K562 (cell line): Measurements from ENCODE around the gene SMOC2. TPM values are rescaled to one million over a fixed set of nuclear protein-coding genes. Genes with fewer than 3 reads are reported as not detected.

Source experiments
- ATAC-seq: fragments of 200-7000 bp; cut with Tn5 transposase; 3 replicates; pipeline ENCODE4 v1.9.1; 2020; ENCODE audit warnings: moderate library complexity
- BruUV-seq: library from RNA; stranded (reverse); fragments of 400-500 nt; replicated peaks from 2 replicates; lab custom pipeline; 2021; lab: Mats Ljungman, UMichigan
- CTCF ChIA-PET: fragments of 300-600 bp; formaldehyde crosslinking; extraction: SDS; loops from one replicate; lab custom pipeline; 2021; ENCODE audit warnings: low intra/inter-chr PET ratio; lab: Yijun Ruan, JAX
- POLR2A ChIA-PET: fragments of 300-600, 350-650 bp; sonication (Branson Sonifier 250); formaldehyde crosslinking; extraction: SDS; loops from one replicate; lab custom pipeline; 2021; ENCODE audit warnings: antibody characterized with exemption, inconsistent platforms; lab: Yijun Ruan, JAX
- DNase-seq, 4 experiments: peaks; one replicate each; pipeline versions ENCODE4 v3.0.0 to v3.0.0-alpha.2; 2011 to 2018; ENCODE audit warnings: low spot score in 3 of 4, mixed read lengths in 3 of 4; ENCODE audit errors: extremely low read depth in 1 of 4
- FAIRE-seq: peaks from 2 replicates; lab custom pipeline; 2011; peaks lifted over from hg19 to GRCh38; lab: Jason Lieb, UNC
- H2AFZ ChIP-seq: 2 replicates; pipeline ENCODE4 v1.6.0; 2011; ENCODE audit warnings: low read depth, low read length, control low read depth, inconsistent platforms
- H3K27ac ChIP-seq: fragments of 200-600 bp; 3 replicates; pipeline ENCODE4 v1.8.0; 2011; ENCODE audit warnings: low read depth, mild to moderate bottlenecking, control low read depth, inconsistent platforms, low read length, moderate library complexity, mixed read lengths; ENCODE audit errors: extremely low read depth
- H3K27me3 ChIP-seq, 2 experiments: fragments of 300-600 bp in 1 of 2; 2 replicates in 1 of 2; 3 replicates in 1 of 2; pipeline versions ENCODE4 v1.6.0 to v1.8.0; 2011; ENCODE audit warnings: inconsistent platforms in 2 of 2, low read length in 2 of 2, mild to moderate bottlenecking in 1 of 2, mixed read lengths in 1 of 2, moderate library complexity in 1 of 2; ENCODE audit not compliant: control insufficient read depth in 2 of 2, insufficient read depth in 2 of 2
- H3K36me3 ChIP-seq: fragments of 300-600 bp; 3 replicates; pipeline ENCODE4 v1.8.0; 2011; ENCODE audit warnings: mild to moderate bottlenecking, low read length, inconsistent platforms; ENCODE audit not compliant: control insufficient read depth, insufficient read depth
- H3K4me1 ChIP-seq, 2 experiments: fragments of 200-600 bp in 1 of 2; replicated peaks in 1 of 2; 2 replicates in 1 of 2; 3 replicates in 1 of 2; pipeline versions ENCODE4 v1.5.1 to v1.8.0; 2011; ENCODE audit warnings: inconsistent platforms in 2 of 2, low read length in 2 of 2, mild to moderate bottlenecking in 1 of 2, mixed read lengths in 1 of 2, moderate library complexity in 1 of 2; ENCODE audit not compliant: control insufficient read depth in 2 of 2, insufficient read depth in 2 of 2
- H3K4me2 ChIP-seq: 2 replicates; pipeline ENCODE4 v1.6.1; 2011; ENCODE audit warnings: low read length, control low read depth, inconsistent platforms, mixed read lengths; ENCODE audit not compliant: insufficient read depth
- H3K4me3 ChIP-seq: fragments of 200-600 bp; sonication (generic), shearing (Covaris generic); 2 replicates; pipeline ENCODE4 v1.5.1; 2016; ENCODE audit warnings: control low read depth, inconsistent platforms
- H3K79me2 ChIP-seq: fragments of 200-600 bp; 3 replicates; pipeline ENCODE4 v1.8.0; 2011; ENCODE audit warnings: low read length, inconsistent platforms; ENCODE audit not compliant: control insufficient read depth, insufficient read depth
- H3K9ac ChIP-seq, 2 experiments: 2 replicates each; pipeline versions ENCODE4 v1.6.0 to v1.6.1; 2011; ENCODE audit warnings: low read depth in 2 of 2, low read length in 2 of 2, control low read depth in 1 of 2, inconsistent platforms in 1 of 2, mild to moderate bottlenecking in 1 of 2, mixed read lengths in 1 of 2; ENCODE audit not compliant: insufficient read depth in 1 of 2
- H3K9me1 ChIP-seq: one replicate; pipeline ENCODE4 v1.6.0; 2011; ENCODE audit warnings: inconsistent platforms, mild to moderate bottlenecking, low read length, moderate library complexity; ENCODE audit not compliant: control insufficient read depth, insufficient read depth
- H3K9me3 ChIP-seq: replicated peaks from 2 replicates; pipeline ENCODE4 v1.5.1; 2011; ENCODE audit warnings: low read depth, low read length, inconsistent platforms; ENCODE audit not compliant: control insufficient read depth, insufficient read depth
- H4K20me1 ChIP-seq: replicated peaks from 2 replicates; pipeline ENCODE4 v1.6.1; 2011; ENCODE audit warnings: low read length, inconsistent platforms, mixed read lengths; ENCODE audit not compliant: control insufficient read depth, insufficient read depth
- MTF1 ChIP-seq: fragments of 250-450 bp; sonication (Bioruptor Pico); IDR thresholded peaks from 2 replicates; pipeline ENCODE4 v1.9.0; 2021; ENCODE audit warnings: moderate library complexity, mild to moderate bottlenecking, inconsistent platforms, borderline replicate concordance
- NFE2L1 ChIP-seq: fragments of 450-650 bp; IDR thresholded peaks from 2 replicates; pipeline ENCODE4 v1.6.1; 2016; ENCODE audit warnings: missing genetic modification characterization, low read depth, mild to moderate bottlenecking, missing compliant biosample characterization, moderate library complexity, borderline replicate concordance
- NFIX ChIP-seq: fragments of 250-450 bp; sonication (Bioruptor Pico); IDR thresholded peaks from 2 replicates; pipeline ENCODE4 v1.4.0; 2020; ENCODE audit warnings: low read depth, mild to moderate bottlenecking, moderate library complexity
- NR2C1 ChIP-seq, 2 experiments: fragments of 450-650 bp; IDR thresholded peaks; 2 replicates each; pipeline ENCODE4 v1.6.1; 2017; ENCODE audit warnings: mild to moderate bottlenecking in 2 of 2, antibody characterized with exemption in 1 of 2, inconsistent platforms in 1 of 2, missing compliant biosample characterization in 1 of 2, missing genetic modification characterization in 1 of 2
- ZNF785 ChIP-seq: fragments of 250-450 bp; sonication (Bioruptor Pico); IDR thresholded peaks from 2 replicates; pipeline ENCODE4 v1.4.0; 2020; ENCODE audit warnings: mild to moderate bottlenecking
- WGBS: fragments of 100-300 bp; shearing (Covaris generic); methylation state at CpG from one replicate; pipeline ENCODE4 v1.1.6; 2016; ENCODE audit warnings: low coverage, mixed read lengths; ENCODE audit not compliant: insufficient coverage; ENCODE audit errors: missing lambda C conversion rate; 5-methylcytosine and 5-hydroxymethylcytosine counted together
- in situ Hi-C: fragments of 300-500 bp; cut with MboI; formaldehyde crosslinking; loops from 4 replicates; pipeline ENCODE4 v1.15.0; 2018; ENCODE audit warnings: inconsistent platforms, mixed read lengths
- intact Hi-C: fragments of 100-400 bp; cut with micrococcal nuclease; formaldehyde crosslinking; loops from 2 replicates; pipeline ENCODE4 v1.14.2; 2022
- polyA plus RNA-seq, 8 experiments: library from polyadenylated mRNA; depleted of rRNA in 4 of 8; stranded (reverse) in 5 of 8; unstranded in 3 of 8; fragments of >200 nt; fragmentation: Nextera tagmentation in 2 of 8; fragmentation: Illumina TruSeq in 1 of 8; extraction: Ambion mirVana in 2 of 8; extraction: Trizol in 1 of 8; gene quantifications; 2 replicates each; pipeline versions ENCODE4 v1.2.1 to v1.2.3, GENCODE V29; 2011 to 2014; ENCODE audit warnings: inconsistent platforms in 1 of 8, missing spikeins in 1 of 8
- total RNA-seq, 7 experiments: library from RNA; depleted of rRNA in 6 of 7; stranded (reverse); fragments of >200 nt in 6 of 7; fragmentation: Illumina TruSeq in 2 of 7; extraction: Trizol in 2 of 7; gene quantifications; 2 replicates each; pipeline versions ENCODE4 v1.2.1 to v1.2.3, GENCODE V29; 2011 to 2021; ENCODE audit warnings: low replicate concordance in 1 of 7

SMOC2 gene
- total and polyA plus RNA-seq, 9 of the 15 experiments (the other 6 are each of a cell fraction or from before 2014, with no cell fraction given) = 0.45 to 2.3 (median 1.1) TPM

DNA sequence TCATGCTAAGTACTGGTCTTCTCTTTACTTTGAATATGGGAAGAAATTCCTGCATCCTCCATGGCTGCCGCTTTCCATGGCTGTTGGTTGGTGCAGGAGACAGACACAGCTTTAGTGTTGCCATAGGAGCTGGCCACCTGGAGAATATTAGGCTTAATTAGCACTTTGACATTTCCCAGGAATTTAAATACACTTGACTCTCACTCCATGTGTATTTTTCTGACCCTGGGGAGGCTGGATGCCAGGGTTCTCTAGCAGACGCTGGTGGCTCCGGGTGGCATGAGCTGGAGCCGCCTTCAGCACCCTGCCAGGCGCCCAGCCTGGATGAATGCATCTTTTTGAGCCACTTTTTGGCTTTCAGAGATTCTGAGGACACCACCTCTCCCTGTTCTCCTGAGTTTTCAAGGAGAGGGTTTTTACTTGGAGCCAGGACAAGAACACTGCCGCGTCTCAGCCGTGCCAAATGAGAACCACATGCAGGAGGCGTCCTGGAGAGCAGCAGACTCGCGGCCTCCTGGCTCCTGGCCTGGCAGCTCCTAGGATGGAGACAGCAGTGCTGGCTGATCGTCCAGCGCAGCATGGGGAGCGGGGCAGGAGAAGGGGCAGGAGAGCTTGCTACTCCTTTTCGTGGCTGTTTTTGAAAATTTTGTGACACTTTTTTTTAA is 258.8 kb downstream of the SMOC2 start:
- Histone ChIP-seq H3K79me2 (no peaks in the 10 kb centered on the region), H3K36me3 (no peaks in the 10 kb centered on the region), H3K4me2 (no peak overlapping the region), H3K27ac (no peak overlapping the region), H3K4me3 (no peak overlapping the region), H2AFZ (no peak overlapping the region), H4K20me1 (peaks cover 4% of the 10 kb centered on the region; the same call in 1 of the 2 replicates), H3K9me1 (no peaks in the 10 kb centered on the region), H3K9me3 (no peaks in the 10 kb centered on the region), H3K27me3 (peaks cover 15 to 60% of the 10 kb centered on the region in 2 experiments; a peak in 4 of 5 replicates), H3K4me1 (no peaks in the 10 kb centered on the region), H3K9ac (no peak overlapping the region)
- ATAC-seq = no peak
- FAIRE-seq = no peak
- in situ Hi-C loops (no loop called here), intact Hi-C loops (no loop called here)
- no peak for TF ChIP-seq NFIX (CRISPR knock-in tag)
- TF ChIP-seq NFE2L1 (tag) = no peak
- TF ChIP-seq ZNF785 (CRISPR knock-in tag) = no peak
- no peak for TF ChIP-seq NR2C1 (IDR thresholded peaks at IDR 0.05)
- no peak for TF ChIP-seq NR2C1 (tag; IDR thresholded peaks at IDR 0.05)
- no peak for TF ChIP-seq MTF1
- CTCF ChIA-PET = no interaction called here
- no TSS peak for BruUV-seq
- POLR2A ChIA-PET = interaction anchor here (0.9 kb wide), 1 partner anchor 13 kb away, joined by 3 read pairs; no protein-coding TSS in a partner anchor
- no peak for DNase-seq
- under 1% methylated on average over 15 of the region's 15 CpGs for WGBS
